ENCODE results near the gene SEPTIN7. TPM values are rescaled to one million over a fixed set of nuclear protein-coding genes. Genes with fewer than 3 reads are reported as not detected.

The SEPTIN7 gene
- total and polyA plus RNA-seq, 3 donors from 2014 or later = 137 to 194 (median 182) TPM

DNA sequence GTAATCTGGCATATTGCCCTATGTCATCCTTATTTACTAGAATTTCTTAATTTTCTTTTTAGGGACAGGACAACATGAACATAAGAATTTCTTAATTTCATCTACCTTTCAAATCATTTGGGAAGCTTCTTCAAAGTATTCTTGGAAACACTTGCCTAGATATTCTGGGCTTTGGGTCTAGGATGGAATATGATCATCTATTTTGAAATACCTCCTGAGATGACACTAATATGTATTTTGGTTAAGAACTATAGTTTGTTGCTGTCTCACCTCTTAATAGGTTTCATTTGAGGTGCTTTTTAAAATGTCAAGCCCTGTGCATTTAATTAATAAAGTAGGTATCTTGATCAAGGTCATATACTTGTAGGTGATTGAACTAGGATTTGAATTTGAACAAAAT, 49.1 kb downstream of the SEPTIN7 start:
- no peak for DNase-seq
- Histone ChIP-seq H3K4me1 (no peaks in the 10 kb centered on the region), H3K27ac (no peak overlapping the region), H3K4me3 (no peak overlapping the region), H3K36me3 (ENCODE audit: low read depth, missing control alignments) (no peaks in the 10 kb centered on the region), H3K9me3 (no peaks in the 10 kb centered on the region), H3K27me3 (no peaks in the 10 kb centered on the region)
- TF ChIP-seq, protein P1, sequence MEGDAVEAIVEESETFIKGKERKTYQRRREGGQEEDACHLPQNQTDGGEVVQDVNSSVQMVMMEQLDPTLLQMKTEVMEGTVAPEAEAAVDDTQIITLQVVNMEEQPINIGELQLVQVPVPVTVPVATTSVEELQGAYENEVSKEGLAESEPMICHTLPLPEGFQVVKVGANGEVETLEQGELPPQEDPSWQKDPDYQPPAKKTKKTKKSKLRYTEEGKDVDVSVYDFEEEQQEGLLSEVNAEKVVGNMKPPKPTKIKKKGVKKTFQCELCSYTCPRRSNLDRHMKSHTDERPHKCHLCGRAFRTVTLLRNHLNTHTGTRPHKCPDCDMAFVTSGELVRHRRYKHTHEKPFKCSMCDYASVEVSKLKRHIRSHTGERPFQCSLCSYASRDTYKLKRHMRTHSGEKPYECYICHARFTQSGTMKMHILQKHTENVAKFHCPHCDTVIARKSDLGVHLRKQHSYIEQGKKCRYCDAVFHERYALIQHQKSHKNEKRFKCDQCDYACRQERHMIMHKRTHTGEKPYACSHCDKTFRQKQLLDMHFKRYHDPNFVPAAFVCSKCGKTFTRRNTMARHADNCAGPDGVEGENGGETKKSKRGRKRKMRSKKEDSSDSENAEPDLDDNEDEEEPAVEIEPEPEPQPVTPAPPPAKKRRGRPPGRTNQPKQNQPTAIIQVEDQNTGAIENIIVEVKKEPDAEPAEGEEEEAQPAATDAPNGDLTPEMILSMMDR (IDR thresholded peaks at IDR 0.05) = no peak
- no peak for TF ChIP-seq POLR2A (IDR thresholded peaks at IDR 0.05)
- intact Hi-C loops (cut with DNase I; ENCODE audit: low total_unique reads) = no loop called here

Other genes with a start within 250 kb of the SEPTIN7 start
- gene HERPUD2, start 105.9 kb upstream of the SEPTIN7 start, total RNA-seq = 10 to 100 TPM; 63.5 to 78.4 TPM
- 51.7 TPM for gene HERPUD2, start 105.9 kb upstream of the SEPTIN7 start, polyA plus RNA-seq (ENCODE audit: insufficient read depth, low read depth, low replicate concordance)